Cardiac septum (tissue), 1 donor: Measurements from ENCODE around the gene MAN1B1. TPM values are rescaled to one million over a fixed set of nuclear protein-coding genes. Genes with fewer than 3 reads are reported as not detected.

Source experiments
- DNase-seq: peaks from one replicate; pipeline ENCODE4 v3.0.0-alpha.2; 2020; ENCODE audit warnings: low spot score
- intact Hi-C: fragments of 100-400 bp; cut with DNase I; formaldehyde crosslinking; loops from one replicate; pipeline ENCODE4 v1.14.0; 2022
- total RNA-seq: library from RNA; stranded (reverse); fragmentation: NEBNext Ultra II Directional; extraction: Animal tissue kit (Norgen Biotek cat#: 25700); gene quantifications from one replicate; pipeline ENCODE4 v1.2.1, GENCODE V29; 2021
- donor health status: DM: no; HTN: no; CAD: no.

MAN1B1 gene
- total RNA-seq, 1 donor from 2014 or later = 27.2 TPM

DNA sequence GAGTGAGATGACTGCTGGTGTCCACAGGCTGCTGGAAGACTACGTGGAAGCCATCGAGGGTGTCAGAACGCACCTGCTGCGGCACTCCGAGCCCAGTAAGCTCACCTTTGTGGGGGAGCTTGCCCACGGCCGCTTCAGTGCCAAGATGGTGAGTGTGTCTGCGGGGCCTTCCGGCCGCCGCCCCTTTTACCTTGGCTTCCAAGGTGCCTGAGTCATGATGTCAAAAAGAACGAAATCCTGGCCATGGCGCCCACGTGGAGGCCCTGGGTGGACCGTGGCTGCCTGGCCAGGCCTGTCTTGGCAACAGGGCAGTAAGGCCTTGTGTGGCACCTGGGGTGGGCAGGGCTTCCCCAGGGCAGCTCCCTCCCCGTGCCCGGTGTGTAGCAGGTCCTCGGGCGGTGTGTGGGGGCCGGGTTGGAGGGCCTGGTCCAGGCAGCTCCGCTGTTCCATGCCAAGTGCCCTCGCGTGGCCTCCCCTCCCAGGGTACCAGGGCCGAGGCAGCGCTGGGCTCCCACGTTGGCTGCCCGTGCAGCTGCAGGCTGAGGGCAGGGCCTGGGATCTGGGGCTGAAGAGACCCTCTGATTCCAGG lies 20.0 kb downstream of the MAN1B1 start:
- intact Hi-C loops = no loop called here
- no peak for DNase-seq

DNA sequence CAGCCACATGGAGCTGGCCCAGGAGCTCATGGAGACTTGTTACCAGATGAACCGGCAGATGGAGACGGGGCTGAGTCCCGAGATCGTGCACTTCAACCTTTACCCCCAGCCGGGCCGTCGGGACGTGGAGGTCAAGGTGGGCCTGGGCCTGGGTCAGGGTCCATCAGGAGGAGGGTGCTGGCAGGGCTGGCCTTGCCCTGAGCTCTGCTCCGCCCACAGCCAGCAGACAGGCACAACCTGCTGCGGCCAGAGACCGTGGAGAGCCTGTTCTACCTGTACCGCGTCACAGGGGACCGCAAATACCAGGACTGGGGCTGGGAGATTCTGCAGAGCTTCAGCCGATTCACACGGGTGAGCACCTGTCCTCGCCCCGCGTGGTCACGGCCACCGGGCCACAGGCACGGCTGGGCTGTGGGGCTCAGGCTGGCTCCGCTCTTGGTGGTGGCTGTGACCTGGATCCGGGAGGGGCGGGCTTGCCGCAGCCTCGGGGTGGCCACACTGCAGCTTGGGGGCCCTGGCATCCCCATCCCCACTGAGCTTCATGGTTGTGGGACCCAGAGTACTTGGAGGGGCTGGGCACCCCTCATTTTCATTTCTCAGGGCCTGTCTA lies 20.6 kb downstream of the MAN1B1 start:
- DNase-seq = no peak
- intact Hi-C loops = no loop called here

DNA sequence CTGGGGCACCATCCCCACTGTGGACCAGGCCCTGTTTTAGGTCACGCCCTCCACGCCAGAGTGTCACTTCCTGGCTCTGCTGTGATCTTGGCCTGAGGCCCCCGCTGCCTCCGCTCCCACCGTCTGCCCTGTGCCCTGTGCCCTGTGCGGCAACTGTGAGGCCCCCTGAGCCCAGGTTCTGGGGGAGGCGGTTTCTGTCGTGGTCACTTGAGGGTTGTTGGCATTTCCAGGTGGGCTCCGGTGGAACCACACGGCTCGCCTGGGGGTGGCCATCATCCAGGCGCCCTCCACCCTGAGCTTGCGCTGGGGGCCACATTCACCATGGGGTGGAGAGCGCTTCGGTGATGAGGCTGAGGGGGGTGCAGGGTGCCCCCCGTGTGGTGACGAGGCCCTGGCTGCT lies 21.2 kb downstream of the MAN1B1 start:
- no peak for DNase-seq
- intact Hi-C loops = no loop called here

DNA sequence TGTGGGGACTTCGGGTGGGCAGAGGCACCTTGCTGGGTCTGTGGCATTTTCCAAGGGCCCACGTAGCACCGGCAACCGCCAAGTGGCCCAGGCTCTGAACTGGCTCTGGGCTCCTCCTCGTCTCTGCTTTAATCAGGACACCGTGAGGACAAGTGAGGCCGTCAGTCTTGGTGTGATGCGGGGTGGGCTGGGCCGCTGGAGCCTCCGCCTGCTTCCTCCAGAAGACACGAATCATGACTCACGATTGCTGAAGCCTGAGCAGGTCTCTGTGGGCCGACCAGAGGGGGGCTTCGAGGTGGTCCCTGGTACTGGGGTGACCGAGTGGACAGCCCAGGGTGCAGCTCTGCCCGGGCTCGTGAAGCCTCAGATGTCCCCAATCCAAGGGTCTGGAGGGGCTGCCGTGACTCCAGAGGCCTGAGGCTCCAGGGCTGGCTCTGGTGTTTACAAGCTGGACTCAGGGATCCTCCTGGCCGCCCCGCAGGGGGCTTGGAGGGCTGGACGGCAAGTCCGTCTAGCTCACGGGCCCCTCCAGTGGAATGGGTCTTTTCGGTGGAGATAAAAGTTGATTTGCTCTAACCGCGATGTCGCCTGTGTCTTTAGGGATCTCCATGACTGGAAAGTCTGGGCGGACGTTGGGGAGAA lies 21.9 kb downstream of the MAN1B1 start:
- intact Hi-C loops = no loop called here
- DNase-seq = no peak

DNA sequence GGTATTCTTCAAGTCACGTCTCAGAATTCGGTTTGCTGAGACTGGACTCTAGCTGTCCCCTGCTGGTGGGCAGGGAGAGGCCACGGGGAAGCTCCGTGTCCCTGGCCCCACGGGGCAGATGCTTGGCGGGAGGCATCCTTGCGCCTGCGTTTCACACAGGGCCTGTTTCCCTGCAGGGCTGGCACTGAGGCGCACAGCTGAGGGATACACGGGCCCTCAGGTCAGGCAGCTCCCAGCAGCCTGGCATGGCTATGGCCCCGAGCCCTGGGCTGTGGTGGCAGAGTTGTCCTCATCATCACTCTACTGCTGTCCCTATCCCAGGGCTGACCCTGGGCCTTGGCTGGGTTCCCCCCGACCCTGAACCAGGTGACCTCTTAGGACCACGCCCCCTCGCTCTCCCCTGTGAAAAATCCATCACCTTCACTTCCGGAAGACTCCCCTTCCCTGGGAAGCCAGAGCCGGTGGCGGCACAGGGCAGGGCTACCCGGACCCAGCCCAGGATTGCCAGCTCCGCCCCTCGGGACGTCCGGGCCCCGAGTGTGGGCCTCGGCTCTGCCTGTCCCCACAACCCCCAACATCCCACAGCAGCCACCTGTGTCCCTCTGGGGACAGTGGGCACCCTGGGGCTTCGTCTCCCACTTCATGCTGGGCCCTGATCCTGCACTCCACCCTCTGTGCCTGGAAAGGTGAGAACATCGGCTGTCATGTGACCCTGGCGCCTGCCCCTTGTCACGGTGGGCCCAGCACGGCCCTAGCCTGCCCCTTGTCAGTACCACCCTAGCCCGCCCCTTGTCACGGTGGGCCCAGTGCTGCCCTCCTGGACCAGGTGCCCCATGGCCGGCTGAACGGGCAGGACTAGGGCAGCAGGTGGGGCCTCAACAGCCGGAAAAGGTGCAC lies 22.7 kb downstream of the MAN1B1 start:
- no peak for DNase-seq
- intact Hi-C loops = no loop called here

DNA sequence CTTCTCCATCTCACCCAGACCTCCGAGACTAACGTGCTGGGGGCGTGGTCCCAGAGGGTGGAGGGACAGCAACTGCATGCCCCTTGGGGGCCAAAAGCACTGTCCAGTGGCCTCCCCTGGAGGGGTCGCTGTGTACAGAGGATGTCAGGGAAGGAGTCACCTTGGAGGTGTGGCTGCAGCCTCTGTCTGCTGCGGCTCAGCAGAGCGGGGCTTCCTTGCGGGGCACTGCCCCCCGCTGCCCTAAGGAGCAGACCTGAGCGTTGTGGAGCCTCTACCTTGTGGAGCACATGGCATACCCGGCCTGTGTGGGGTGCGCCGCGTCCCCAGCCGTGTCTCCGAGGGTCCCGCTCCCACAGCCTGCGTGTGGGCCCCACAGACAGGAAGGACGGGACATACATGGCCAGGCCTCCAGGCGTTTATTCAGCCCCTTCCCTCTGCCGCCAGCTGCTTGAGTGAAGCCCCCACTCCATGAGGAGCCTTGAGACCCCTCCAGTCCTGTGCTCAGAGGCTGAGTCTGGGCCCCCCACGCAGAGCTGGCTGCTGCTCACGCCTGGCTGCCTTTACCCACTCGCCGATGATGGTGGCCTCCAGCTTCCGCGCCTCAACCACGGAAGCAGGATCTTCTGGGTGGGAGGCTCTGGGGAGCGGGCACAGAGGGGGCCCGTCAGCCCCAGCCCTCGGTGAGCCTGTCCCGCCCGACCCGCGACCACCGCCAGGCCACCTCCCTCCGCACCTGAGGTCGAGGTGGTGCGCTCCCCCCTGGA lies 23.5 kb downstream of the MAN1B1 start:
- no peak for DNase-seq
- intact Hi-C loops = no loop called here

DNA sequence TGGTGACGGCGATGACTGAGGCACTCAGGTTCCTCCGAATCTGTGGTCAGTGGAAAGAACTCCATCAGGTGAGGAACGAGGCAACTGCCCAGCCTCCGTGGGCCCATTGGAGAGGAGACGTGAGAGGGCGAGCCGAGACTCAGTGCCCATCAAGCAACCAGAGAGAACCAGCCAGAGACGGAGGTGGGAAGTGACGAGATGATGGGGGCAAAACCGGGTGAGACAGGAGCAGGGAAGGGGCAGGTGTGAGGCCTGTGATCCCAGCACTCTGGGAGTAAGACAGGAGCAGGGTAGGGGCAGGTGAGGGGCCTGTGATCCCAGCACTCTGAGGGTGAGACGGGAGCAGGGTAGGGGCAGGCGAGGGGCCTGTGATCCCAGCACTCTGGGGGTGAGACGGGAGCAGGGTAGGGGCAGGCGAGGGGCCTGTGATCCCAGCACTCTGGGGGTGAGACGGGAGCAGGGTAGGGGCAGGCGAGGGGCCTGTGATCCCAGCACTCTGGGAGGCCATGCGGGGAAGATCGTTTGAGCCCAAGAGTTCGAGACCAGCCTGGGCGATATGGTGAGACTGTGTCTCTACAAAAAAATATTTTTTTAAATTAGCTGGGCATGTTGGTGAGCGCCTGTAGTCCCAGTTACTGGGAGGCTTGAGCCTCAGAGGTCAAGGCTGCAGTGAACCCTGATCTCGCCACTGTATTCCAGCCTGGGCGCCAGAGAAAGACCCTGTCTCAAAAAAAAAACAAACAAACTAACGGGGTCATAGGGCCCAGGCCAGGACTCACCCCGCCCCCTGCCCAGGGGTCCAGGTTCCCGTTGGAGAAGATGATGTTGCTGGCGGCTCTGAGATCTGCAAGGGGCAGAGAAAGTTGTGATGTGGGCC lies 24.4 kb downstream of the MAN1B1 start:
- intact Hi-C loops = no loop called here
- DNase-seq = no peak

DNA sequence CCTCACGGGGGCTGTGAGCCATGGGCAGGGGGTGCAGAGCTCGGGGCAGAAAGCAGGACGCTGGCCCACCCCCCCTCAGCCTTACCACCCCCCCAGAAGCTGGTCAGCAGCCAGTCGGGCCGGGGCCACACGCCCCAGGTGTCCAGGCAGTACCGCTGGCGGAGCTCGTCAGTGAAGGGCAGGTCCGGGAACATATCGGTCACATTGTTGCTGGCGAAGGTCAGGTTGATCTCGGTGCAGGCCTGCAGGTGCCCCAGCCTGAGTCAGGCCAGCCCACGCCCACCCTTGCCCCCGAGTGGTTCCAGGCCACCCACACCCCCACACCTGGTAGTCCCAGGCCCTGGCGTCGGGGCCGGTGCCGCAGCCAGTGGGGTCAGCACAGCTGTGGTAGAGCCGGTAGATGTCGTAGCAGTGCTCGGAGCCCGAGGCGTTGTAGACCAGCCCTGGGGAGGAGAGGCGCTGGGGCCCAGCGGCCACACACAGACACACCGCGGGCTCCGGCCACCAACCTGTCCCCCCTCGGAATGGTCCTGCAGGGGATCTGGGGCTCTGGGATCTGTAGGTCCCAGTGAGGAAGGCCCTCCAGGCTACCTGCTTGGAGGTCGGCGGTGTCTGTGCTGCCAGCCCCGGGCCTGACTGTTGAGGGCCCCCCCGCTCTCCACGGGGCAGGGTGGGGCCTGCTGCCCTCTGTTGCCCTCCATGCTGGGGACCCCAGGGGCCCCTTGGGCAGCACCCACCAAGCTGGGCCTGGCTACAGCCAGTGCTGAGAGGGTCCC lies 25.2 kb downstream of the MAN1B1 start:
- intact Hi-C loops = no loop called here
- no peak for DNase-seq

DNA sequence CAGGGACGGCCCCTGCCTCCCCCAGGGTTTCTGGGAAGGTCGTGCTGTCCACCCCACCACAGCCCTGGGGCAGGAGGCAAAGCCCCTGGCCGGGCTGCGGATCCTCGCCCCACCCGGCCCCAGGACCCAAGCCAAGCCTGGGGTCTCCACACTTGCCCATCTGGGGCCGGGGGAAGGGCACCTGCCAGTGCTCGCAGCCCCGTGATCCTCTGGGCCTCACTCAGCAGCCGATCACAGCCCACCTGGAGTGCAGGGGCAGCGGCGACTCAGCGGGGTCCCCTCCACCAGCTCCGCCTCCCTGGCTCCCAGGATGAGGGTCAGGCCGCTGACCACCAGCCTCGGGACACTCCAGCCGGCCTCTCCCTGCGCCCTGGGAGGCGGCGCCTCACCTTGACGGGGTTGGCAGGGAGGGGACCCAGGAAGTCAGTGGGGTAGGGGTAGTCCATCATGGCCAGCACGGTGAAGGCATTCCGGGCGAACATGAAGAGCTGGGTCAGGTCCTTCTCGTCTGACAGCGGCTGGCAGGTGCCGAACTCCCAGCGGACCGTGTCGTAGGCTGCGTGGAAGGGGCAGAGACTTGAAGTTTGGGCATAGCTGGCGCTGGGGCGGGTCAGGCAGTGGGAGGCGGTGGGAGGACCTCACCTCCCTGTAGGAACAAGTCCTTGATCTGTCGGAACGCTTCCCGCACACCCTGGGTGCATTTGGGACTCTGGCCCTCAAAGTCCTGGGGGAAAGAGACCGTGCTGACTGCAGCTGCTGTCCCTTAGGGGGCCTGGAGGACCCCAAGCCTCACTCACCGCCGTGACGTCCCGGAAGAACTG lies 26.0 kb downstream of the MAN1B1 start:
- intact Hi-C loops = no loop called here
- no peak for DNase-seq

DNA sequence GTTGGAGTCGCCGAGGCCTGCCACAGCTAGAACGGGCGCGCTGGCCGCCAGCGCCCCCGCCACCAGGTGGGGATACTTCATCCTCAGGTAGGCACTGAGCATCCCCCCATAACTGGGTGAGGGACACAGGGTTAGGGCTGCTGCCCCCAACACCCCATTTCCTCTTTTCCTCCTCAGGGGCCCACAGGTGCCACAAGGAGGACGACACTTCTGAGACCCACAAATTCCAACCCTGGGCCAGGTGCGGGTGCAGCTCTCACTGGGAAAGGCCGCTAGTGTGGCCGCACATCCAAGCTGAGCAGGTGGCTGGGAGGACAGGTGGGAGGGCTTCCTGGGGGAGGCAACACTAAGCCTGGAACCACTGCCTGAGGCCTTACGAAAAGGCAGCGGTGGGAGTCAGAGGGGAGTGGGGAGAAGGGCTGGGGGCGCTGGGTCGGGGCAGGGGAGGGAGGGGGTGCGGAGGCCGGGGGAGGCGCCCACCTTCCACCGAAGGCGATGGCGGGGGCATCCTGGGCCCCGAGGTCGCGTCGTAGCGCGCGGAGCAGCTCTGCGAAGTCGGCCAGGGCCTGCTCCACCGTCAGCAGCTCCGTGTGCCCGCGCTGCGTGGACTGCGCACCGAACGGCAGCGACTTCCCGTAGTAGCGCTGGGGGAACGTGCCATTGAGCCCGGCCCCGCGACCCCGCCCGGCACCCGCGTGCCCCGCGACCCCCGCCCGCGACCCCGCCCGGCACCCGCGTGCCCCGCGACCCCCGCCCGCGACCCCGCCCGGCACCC lies 26.8 kb downstream of the MAN1B1 start:
- intact Hi-C loops = no loop called here
- no peak for DNase-seq

DNA sequence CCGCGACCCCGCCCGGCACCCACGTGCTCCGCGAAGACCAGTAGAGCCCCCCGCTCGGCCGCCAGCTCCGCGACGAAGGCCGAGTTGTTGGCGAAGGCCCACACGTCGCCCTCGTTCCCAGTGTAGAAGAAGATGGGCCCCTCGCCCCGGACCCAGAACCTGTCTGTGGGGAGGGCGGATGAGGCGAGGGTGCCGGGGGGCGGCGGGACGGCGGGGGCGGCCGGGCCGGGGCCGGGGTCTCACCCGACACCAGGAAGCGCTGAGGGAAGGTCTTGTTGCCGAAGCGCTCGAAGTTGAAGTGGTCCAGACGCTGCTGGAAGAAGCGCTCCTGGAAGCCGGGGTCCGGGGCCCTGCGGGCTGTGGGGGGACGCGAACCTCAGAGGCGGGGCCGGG lies 27.4 kb downstream of the MAN1B1 start:
- no peak for DNase-seq
- intact Hi-C loops = no loop called here

DNA sequence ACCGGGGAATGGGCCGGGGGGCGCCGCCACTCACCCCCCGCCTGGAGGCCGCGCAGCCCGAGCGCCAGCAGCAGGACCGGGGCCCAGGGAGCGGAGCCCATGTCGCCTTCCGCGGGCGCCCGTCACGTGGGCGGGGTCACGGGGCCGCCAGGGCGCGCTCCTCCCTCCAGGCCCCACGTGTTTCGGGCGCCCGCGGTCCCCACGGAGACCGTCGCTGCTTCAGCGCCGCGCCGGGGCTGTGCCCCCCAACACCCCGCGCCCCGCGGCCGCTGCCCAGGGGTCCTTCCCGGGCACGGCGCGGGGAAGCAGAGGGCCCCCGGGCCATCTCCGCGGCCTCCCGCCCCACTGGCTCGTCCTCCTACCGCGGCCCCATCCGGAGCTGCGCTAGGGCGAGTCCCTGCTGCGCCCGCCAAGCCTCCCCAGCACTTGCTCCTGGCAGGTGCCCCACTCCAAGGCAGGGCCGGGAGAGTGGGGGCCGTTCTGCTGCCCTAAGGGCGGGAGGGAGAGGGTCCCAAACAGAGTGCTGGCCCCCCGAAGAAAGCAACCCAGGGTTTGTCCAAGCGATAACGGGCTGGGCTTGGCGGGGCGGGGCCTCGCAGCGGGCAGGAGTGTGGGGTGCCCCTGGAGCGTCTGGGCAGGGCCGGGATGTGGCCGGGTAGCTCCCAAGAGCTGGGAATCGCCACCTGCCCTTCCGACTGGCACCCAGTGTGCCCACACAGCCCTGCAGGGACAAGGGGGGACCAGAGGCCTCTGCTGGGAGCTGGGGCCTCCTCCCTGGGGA lies 28.0 kb downstream of the MAN1B1 start, which contains the start of gene DPP7:
TSS of gene DPP7 (minus strand) at position 121 of the 781 bp plus-strand sequence. CDS start at position 101, 20 bp downstream.
- intact Hi-C loops = no loop called here

DNA sequence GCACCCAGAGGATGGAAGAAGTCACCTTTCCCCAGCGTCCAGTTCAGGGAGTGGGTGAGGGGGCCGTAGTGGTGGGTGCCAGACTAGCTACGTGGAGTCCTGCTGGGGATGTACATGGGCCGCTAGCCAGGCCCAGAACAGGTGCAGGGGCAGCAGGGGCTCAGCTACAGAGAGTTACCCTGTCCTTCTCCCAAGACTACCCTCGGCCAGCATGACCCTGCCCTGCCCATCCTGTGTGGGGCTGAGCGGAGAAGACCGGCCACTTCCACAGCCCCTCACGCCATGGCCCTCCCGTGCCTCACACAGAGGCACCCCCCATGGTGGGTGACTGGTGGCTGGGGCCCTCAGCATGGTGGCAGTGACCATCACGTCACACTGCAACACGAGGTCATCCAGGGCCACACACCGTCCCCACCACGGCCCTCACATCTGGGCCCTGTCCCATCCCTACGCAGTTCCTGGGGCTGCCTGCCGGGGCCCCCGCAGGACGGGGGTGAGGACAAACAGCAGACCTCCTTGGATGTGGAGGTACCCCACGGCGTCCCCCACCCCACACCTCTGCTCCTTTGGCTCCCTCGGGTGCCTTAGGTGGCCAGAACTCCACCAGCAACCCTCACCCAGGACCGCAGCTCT lies 28.7 kb downstream of the MAN1B1 start:
- intact Hi-C loops = no loop called here
- no peak for DNase-seq

More for the DNA sequence above, 28.0 kb downstream of the MAN1B1 start, which contains the start of gene DPP7:
- DNase-seq = peak; percentile 89

DNA sequence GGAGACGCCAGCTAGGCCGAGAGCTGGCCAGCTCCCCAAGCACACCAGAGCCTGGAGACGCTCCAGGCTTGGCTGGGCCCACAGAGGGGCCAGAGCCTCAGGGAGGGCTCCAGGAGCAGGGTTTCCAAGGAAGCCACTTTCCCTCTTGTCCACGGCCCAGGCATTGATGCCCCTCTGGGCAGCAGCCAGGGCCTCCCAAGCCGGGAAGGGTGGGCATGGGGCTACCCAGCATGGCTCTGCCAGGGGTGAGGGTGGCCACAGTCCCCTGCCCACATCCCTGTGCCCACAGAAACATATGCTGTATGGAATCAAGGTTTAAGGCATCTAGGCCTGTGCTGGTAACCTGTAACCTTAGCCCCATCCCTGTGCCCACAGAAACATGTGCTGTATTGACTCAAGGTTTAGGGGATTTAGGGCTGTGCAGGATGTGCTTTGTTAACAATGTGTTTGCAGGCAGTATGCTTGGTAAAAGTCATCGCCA lies 29.3 kb downstream of the MAN1B1 start:
- DNase-seq = no peak
- intact Hi-C loops = no loop called here

DNA sequence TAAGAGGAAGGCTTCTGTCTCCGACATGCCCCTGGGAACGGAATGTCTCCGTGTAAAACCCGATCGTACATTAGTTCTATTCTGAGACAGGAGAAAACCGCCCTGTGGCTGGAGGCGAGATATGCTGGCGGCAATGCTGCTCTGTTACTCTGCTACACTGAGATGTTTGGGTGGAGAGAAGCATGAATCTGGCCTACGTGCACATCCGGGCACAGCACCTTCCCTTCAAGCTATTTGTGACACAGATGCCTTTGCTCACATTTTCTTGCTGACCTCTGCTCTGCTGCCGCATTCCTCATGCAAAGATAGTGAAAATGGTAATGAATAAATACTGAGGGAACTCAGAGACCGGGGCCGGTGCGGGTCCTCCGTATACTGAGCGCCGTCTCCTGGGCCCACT lies 29.9 kb downstream of the MAN1B1 start:
- DNase-seq = no peak
- intact Hi-C loops = no loop called here
